ENCODE measurements around the gene TENT5C.

Gene TENT5C

GRCh38 chr1:117618450-117619122, 12.7 kb downstream of the TENT5C start:
- H3K4me3 ChIP-seq (ENCODE audit: low read depth, low read length), result no peak overlapping the region

DNA sequence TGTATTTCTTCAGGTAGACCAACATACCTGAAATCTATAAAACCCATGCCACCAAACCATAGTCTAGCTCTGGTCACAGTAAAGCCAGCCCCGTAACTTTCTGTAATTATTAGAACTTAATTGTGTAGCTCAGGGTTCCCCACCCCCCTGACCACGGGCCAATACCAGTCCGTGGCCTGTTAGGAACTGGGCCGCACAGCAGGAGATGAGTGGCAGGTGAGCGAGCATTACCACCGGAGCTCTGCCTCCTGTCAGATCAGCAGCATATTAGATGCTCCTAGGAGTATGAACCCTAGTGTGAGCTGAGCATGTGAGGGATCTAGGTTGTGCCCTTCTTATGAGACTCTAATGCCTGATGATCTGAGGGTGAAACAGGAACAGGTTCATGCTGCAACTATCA, 14.6 kb downstream of the TENT5C start:
- no peak for TF ChIP-seq CTCF (IDR thresholded peaks at IDR 0.05; ENCODE audit: low read depth, low read length)
- H3K4me3 ChIP-seq (ENCODE audit: low read depth, low read length), result no peak overlapping the region

More at GRCh38 chr1:117618450-117619122, 12.7 kb downstream of the TENT5C start:
- no peak for TF ChIP-seq CTCF (IDR thresholded peaks at IDR 0.05; ENCODE audit: low read depth, low read length)

GRCh38 chr1:117621316-117621715, 15.5 kb downstream of the TENT5C start:
- no peak overlapping the region for H3K4me3 ChIP-seq (ENCODE audit: low read depth, low read length)
- TF ChIP-seq CTCF (IDR thresholded peaks at IDR 0.05; ENCODE audit: low read depth, low read length), result no peak

DNA sequence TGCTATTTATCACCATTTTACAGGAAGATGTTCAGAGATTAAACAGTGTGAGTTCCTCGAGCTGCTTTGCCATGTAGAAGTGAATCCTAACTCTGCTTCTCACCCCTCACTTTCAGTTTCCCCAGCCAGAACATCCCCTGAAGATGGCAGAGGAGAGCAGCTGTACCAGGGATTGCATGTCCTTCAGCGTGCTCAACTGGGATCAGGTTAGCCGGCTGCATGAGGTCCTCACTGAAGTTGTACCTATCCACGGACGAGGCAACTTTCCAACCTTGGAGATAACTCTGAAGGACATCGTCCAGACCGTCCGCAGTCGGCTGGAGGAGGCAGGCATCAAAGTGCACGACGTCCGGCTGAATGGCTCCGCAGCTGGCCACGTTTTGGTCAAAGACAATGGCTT, 16.9 kb downstream of the TENT5C start:
- H3K4me3 ChIP-seq (ENCODE audit: low read depth, low read length), result no peak overlapping the region
- TF ChIP-seq CTCF (IDR thresholded peaks at IDR 0.05; ENCODE audit: low read depth, low read length), result no peak

GRCh38 chr1:117623141-117623540, 17.3 kb downstream of the TENT5C start:
- no peak overlapping the region for H3K4me3 ChIP-seq (ENCODE audit: low read depth, low read length)
- no peak for TF ChIP-seq CTCF (IDR thresholded peaks at IDR 0.05; ENCODE audit: low read depth, low read length)

GRCh38 chr1:117623698-117624097, 17.9 kb downstream of the TENT5C start:
- H3K4me3 ChIP-seq (ENCODE audit: low read depth, low read length), result no peak overlapping the region
- TF ChIP-seq CTCF (IDR thresholded peaks at IDR 0.05; ENCODE audit: low read depth, low read length), result no peak

- TF ChIP-seq CTCF (IDR thresholded peaks at IDR 0.05; ENCODE audit: low read depth, low read length), result no peak
- no peak overlapping the region for H3K4me3 ChIP-seq (ENCODE audit: low read depth, low read length)
Measured at GRCh38 chr1:117627546-117628130, 21.8 kb downstream of the TENT5C start.
